Keratinocyte (primary cell): ENCODE data around the gene PRKAG3. TPM values are rescaled to one million over a fixed set of nuclear protein-coding genes. Genes with fewer than 3 reads are reported as not detected.

Experiments used
- DNase-seq: peaks from one replicate; pipeline ENCODE4 v3.0.0-alpha.2; 2011; ENCODE audit warnings: low read depth, missing footprints, low spot score
- FAIRE-seq: peaks from 2 replicates; lab custom pipeline; 2011; peaks lifted over from hg19 to GRCh38; lab: Jason Lieb, UNC
- H2AFZ ChIP-seq: 2 replicates; pipeline ENCODE4 v1.6.0; 2012; ENCODE audit warnings: low read length, control low read depth, inconsistent platforms; ENCODE audit not compliant: control insufficient read depth
- H3K27ac ChIP-seq: 2 replicates; pipeline ENCODE4 v1.5.1; 2011; ENCODE audit warnings: low read length; ENCODE audit not compliant: control insufficient read depth, insufficient read depth
- H3K27me3 ChIP-seq: 3 replicates; pipeline ENCODE4 v1.6.0; 2011; ENCODE audit warnings: low read length; ENCODE audit not compliant: control insufficient read depth, insufficient read depth; ENCODE audit errors: extremely low read depth
- H3K36me3 ChIP-seq, 2 experiments: 2 replicates in 1 of 2; 3 replicates in 1 of 2; pipeline ENCODE4 v1.5.1; 2011; ENCODE audit warnings: low read length in 2 of 2, mild to moderate bottlenecking in 1 of 2; ENCODE audit not compliant: control insufficient read depth in 2 of 2, insufficient read depth in 2 of 2; ENCODE audit errors: extremely low read depth in 1 of 2
- H3K4me1 ChIP-seq: 3 replicates; pipeline ENCODE4 v1.5.1; 2011; ENCODE audit warnings: low read length; ENCODE audit not compliant: control insufficient read depth, insufficient read depth; ENCODE audit errors: extremely low read depth
- H3K4me2 ChIP-seq: 3 replicates; pipeline ENCODE4 v1.6.0; 2011; ENCODE audit warnings: low read depth, low read length; ENCODE audit not compliant: control insufficient read depth, insufficient read depth; ENCODE audit errors: extremely low read depth
- H3K4me3 ChIP-seq, 3 experiments: fragments of 200-600 bp in 1 of 3; sonication (generic) in 1 of 3; 2 replicates in 2 of 3; 3 replicates in 1 of 3; pipeline ENCODE4 v1.5.1; 2011 to 2016; ENCODE audit warnings: low read length in 3 of 3, mild to moderate bottlenecking in 3 of 3, control low read depth in 2 of 3, inconsistent platforms in 1 of 3, low read depth in 1 of 3, mixed read lengths in 1 of 3, mixed run types in 1 of 3, moderate library complexity in 1 of 3; ENCODE audit not compliant: control insufficient read depth in 2 of 3, insufficient read depth in 2 of 3; ENCODE audit errors: extremely low read depth in 1 of 3
- H3K79me2 ChIP-seq: 2 replicates; pipeline ENCODE4 v1.6.0; 2012; ENCODE audit warnings: low read length; ENCODE audit not compliant: control insufficient read depth, insufficient read depth
- H3K9ac ChIP-seq: 3 replicates; pipeline ENCODE4 v1.6.0; 2011; ENCODE audit warnings: low read length; ENCODE audit not compliant: control insufficient read depth, insufficient read depth; ENCODE audit errors: extremely low read depth
- H3K9me1 ChIP-seq: 3 replicates; pipeline ENCODE4 v1.6.0; 2011; ENCODE audit warnings: low read length; ENCODE audit not compliant: control insufficient read depth, insufficient read depth; ENCODE audit errors: extremely low read depth
- H3K9me3 ChIP-seq: 2 replicates; pipeline ENCODE4 v1.5.1; 2012; ENCODE audit warnings: low read depth, low read length; ENCODE audit not compliant: control insufficient read depth
- H4K20me1 ChIP-seq: 3 replicates; pipeline ENCODE4 v1.6.0; 2011; ENCODE audit warnings: low read length; ENCODE audit not compliant: control insufficient read depth, insufficient read depth; ENCODE audit errors: extremely low read depth
- CTCF ChIP-seq, 3 experiments: IDR thresholded peaks in 1 of 3; conservative IDR thresholded peaks in 1 of 3; optimal IDR thresholded peaks in 1 of 3; 2 replicates in 2 of 3; 3 replicates in 1 of 3; pipeline versions ENCODE3 to v1.5.1; 2011; ENCODE audit warnings: low read length in 3 of 3, mild to moderate bottlenecking in 3 of 3, moderate library complexity in 2 of 3, control low read depth in 1 of 3, inconsistent platforms in 1 of 3; ENCODE audit not compliant: insufficient read depth in 2 of 3; ENCODE audit errors: extremely low read depth in 1 of 3
- EZH2 ChIP-seq: IDR thresholded peaks from one replicate; pipeline ENCODE4 v1.6.1; 2012; ENCODE audit warnings: inconsistent platforms, mild to moderate bottlenecking, low read length, moderate library complexity
- dilution Hi-C: fragments of 300-500 bp; cut with MboI; formaldehyde crosslinking; loops from one replicate; pipeline ENCODE4 v1.7.0; 2020; ENCODE audit warnings: low sequenced_read_pairs; ENCODE audit not compliant: extremely low pct_ligation_motif_present
- polyA plus RNA-seq, 5 experiments: library from polyadenylated mRNA; depleted of rRNA in 3 of 5; stranded (reverse) in 3 of 5; stranded (forward) in 1 of 5; unstranded in 1 of 5; fragments of >200 nt; gene quantifications; 1 replicate in 1 of 5; 2 replicates in 3 of 5; 3 replicates in 1 of 5; pipeline versions ENCODE4 v1.2.1 to v1.2.3, GENCODE V29; 2011 to 2012; ENCODE audit warnings: missing spikeins in 2 of 5, low read depth in 1 of 5, low replicate concordance in 1 of 5

Gene PRKAG3
- polyA plus RNA-seq, 1 donor (not counting 4 experiments of a cell fraction or from before 2014, with no cell fraction given) = not detected

- H3K79me2 ChIP-seq = no peaks in the 10 kb centered on the region
- peaks cover 7% of the 10 kb centered on the region for H3K27me3 ChIP-seq
- no peak overlapping the region for H3K4me3 ChIP-seq
- H4K20me1 ChIP-seq = no peaks in the 10 kb centered on the region
- no peak overlapping the region for H3K27ac ChIP-seq
- dilution Hi-C loops = no loop called here
- no peaks in the 10 kb centered on the region for H3K9me3 ChIP-seq
- DNase-seq (no peak), FAIRE-seq (no peak)
- H3K9me1 ChIP-seq = no peaks in the 10 kb centered on the region
- H3K4me1 ChIP-seq = peaks cover 2% of the 10 kb centered on the region
- no peaks in the 10 kb centered on the region for H3K36me3 ChIP-seq
- no peak overlapping the region for H3K9ac ChIP-seq
- no peak overlapping the region for H3K4me2 ChIP-seq
- TF ChIP-seq CTCF (optimal IDR thresholded peaks at IDR 0.05 in 1 of 3, IDR thresholded peaks at IDR 0.05 in 1 of 3, conservative IDR thresholded peaks at IDR 0.05 in 1 of 3; ENCODE audit: extremely low read depth in 1 of 3, insufficient read depth in 2 of 3, low read length in 3 of 3) (no peak), EZH2 (no peak)
- H2AFZ ChIP-seq = no peak overlapping the region
Observed at GRCh38 chr2:218786133-218786532, 45.5 kb downstream of the PRKAG3 start.

GRCh38 chr2:218785103-218785502 is 46.5 kb downstream of the PRKAG3 start:
- peaks cover 2% of the 10 kb centered on the region for H3K4me1 ChIP-seq
- H3K27me3 ChIP-seq = peaks cover 7% of the 10 kb centered on the region
- H3K36me3 ChIP-seq = no peaks in the 10 kb centered on the region
- H3K79me2 ChIP-seq = no peaks in the 10 kb centered on the region
- no peak overlapping the region for H2AFZ ChIP-seq
- TF ChIP-seq CTCF (optimal IDR thresholded peaks at IDR 0.05 in 1 of 3, IDR thresholded peaks at IDR 0.05 in 1 of 3, conservative IDR thresholded peaks at IDR 0.05 in 1 of 3; ENCODE audit: extremely low read depth in 1 of 3, insufficient read depth in 2 of 3, low read length in 3 of 3) (no peak), EZH2 (no peak)
- dilution Hi-C loops = no loop called here
- FAIRE-seq (no peak), DNase-seq (no peak)
- no peaks in the 10 kb centered on the region for H3K9me1 ChIP-seq
- no peak overlapping the region for H3K27ac ChIP-seq
- no peak overlapping the region for H3K4me3 ChIP-seq
- H3K9me3 ChIP-seq = no peaks in the 10 kb centered on the region
- no peaks in the 10 kb centered on the region for H4K20me1 ChIP-seq
- no peak overlapping the region for H3K4me2 ChIP-seq
- H3K9ac ChIP-seq = no peak overlapping the region
